HG03558 (cell line): Measurements from ENCODE around the gene MCF2L2.
"Not testable (repeated sequence)": the region's sequence is repeated elsewhere in the genome, so short reads cannot be mapped to it uniquely, and the experiment has no call there.

Experiments used
- ATAC-seq: cut with Tn5 transposase; IDR thresholded peaks from one replicate; pipeline ENCODE4 v1.9.1; 2021; ENCODE audit warnings: moderate number of reproducible peaks; ENCODE audit not compliant: unreplicated experiment; ENCODE audit errors: extremely low read depth

MCF2L2 gene

DNA sequence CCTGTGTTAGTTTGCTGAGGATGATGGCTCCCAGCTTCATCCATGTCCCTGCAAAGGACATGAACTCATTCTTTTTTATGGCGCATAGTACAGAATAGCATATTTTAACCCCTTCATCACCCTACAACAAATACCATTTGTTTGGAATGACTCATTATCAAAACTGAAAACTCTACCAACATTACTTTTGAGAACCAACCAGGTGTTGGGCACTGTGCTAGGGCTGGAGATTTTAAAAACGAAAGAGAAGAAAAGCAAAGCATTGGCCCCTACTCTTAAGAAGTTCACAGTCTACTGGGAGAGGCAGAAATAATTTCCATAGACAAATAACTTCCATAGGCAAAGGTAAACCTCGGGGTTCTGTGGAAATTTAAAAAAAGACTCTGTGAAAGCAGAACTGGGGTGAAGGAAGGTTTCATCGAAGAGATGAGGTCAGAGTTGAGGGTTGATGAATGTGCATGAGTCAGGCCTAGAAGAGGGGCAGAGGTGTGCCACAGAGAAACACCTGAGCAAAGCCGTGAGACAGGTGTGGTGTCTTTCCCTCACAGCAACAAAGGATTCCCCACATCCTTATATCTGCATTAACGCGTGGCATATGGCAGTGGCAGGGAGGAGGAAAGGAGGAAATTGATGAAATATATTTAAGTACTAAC is 51.0 kb downstream of the MCF2L2 start:
- ATAC-seq = no peak

DNA sequence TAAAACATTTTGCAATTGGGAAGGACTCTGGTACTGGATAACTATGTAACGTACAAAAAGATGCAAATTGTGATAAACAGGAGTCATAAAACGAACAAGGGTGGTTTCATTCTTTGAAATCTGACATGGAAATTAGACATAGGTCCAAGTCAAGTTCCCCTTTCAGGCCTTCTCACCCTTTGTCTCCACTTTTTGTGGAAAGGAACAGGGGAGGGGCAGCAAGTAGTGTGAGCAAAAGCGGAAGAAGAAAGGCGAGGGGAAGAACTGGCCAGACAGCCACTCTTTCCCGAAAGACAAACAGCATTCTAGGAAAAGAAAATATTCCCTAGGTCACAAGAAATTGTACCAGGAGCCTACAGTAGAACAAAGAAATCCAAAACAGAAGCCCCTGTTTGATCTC is 52.6 kb downstream of the MCF2L2 start:
- no peak for ATAC-seq

- ATAC-seq = no peak
Observed at GRCh38 chr3:183375337-183375736, 53.1 kb downstream of the MCF2L2 start.

- no peak for ATAC-seq
Observed at GRCh38 chr3:183372911-183373310, 55.5 kb downstream of the MCF2L2 start.

DNA sequence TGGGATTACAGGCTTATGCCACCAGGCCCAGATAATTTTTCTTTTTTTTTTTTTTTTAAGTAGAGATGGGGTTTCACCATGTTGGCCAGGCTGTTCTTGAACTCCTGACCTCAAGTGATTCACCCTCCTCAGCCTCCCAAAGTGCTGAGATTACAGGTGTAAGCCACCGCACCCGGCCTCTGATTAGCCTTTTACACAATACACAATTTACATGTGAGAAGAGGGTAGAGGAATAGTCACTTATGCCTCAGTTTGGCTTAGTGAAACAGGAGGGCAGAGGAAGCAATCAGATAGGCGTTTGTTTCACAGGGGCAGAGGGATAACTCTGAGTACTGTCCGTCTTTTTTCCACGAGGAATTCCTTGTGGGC is 56.8 kb downstream of the MCF2L2 start:
- ATAC-seq = not testable (repeated sequence)

DNA sequence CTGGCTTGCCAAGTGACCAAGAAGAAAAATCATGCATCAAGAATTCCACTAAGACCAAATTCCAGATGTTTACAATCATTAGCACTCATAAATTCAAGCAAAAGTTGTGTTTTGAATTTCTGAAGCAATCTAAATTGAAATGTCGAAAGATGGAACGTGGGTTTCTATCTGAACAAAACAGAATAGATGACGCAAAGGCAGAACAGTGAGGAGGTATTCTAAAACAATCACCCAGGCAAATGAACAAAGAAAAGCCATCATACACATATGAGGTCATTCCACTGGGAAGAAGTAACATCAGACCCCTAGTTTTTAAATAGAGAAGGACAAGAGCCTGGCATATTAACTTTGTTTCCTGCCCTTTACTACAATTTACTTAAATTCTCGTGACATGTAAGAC is 58.0 kb downstream of the MCF2L2 start:
- no peak for ATAC-seq

- ATAC-seq = no peak
Observed at GRCh38 chr3:183369627-183370026, 58.8 kb downstream of the MCF2L2 start.

GRCh38 chr3:183369117-183369516 is 59.3 kb downstream of the MCF2L2 start:
- ATAC-seq = no peak

GRCh38 chr3:183360971-183361624 is 67.3 kb downstream of the MCF2L2 start:
- ATAC-seq = no peak

- ATAC-seq = no peak
Observed at GRCh38 chr3:183359036-183359435, 69.4 kb downstream of the MCF2L2 start.

GRCh38 chr3:183357564-183358079 is 70.8 kb downstream of the MCF2L2 start:
- no peak for ATAC-seq

DNA sequence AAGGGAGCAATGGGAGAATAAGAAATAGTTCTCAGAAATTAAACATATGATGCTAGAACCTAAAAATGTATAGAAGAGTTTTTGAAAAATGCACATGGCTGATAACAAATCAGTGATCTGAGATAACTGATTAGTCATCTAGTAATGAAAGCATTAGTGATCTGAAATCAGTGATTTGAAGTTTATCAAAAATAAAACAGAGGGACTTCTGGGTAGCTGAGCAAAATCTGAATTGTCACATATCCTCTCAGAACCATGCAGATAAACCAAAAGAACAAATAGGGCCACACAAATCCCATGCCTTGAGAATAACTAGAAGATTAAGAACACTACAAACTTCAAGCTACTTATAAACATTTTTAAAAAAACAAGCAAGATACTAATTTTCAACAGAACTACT is 71.5 kb downstream of the MCF2L2 start:
- no peak for ATAC-seq

DNA sequence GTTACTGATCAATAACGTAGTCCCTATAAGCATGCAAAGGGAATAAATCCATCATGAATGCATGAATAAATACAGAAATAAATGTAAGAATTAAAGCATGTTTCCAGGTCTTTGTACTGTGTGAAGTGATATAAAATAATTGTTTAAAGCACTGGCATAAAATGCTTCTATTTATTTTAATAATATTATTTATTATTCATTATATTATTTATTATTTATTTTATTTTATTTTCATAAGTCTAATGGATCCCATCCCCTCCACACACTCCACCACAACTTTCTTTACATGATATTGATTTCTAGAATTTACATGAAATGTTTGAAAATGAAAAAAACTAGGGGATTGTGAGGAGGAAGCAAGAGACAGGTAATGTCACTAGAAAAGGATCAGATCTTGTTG is 73.5 kb downstream of the MCF2L2 start:
- no peak for ATAC-seq

DNA sequence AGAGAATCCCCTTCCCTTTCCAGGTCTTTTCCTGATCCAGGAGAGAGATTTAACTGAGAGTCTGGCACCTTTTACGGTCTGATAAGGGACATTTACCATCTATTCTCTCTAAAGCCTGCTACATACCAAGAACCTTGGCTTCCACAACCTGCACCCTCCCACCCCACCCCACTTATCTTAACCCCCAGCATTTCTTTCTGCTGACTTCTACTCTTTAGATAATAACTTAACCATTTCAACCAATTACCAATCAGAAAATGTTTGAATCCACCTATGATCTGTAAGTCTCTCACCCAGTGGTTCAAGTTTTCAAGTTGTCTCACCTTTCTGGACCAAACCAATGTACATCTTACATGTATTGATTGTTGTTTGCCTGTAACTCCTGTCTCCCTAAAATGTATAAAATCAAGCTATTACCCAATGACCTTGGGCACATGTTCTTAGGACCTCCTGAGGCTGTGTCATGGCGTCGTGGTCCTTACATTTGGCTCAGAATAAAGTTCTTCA is 74.0 kb downstream of the MCF2L2 start:
- ATAC-seq = no peak

- ATAC-seq = no peak
Observed at GRCh38 chr3:183353421-183353820, 75.0 kb downstream of the MCF2L2 start.

DNA sequence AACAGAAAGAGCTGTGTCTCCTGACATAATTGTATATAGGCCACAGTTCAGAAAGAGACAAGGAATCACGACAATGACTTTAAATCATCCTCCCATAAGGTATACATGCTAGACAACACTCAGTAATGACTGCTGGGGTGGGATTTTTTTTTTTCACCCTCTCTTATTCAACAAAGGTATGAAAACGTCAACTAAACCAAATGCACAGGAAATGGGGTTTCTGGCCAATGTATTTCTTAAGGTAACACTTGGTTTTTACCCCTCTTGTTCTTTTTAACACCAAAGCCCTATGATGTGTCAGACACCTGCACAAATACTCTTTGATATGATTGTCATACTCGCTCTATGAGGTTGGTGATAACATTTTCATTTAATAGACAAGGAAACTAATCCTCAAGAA is 78.3 kb downstream of the MCF2L2 start:
- no peak for ATAC-seq

DNA sequence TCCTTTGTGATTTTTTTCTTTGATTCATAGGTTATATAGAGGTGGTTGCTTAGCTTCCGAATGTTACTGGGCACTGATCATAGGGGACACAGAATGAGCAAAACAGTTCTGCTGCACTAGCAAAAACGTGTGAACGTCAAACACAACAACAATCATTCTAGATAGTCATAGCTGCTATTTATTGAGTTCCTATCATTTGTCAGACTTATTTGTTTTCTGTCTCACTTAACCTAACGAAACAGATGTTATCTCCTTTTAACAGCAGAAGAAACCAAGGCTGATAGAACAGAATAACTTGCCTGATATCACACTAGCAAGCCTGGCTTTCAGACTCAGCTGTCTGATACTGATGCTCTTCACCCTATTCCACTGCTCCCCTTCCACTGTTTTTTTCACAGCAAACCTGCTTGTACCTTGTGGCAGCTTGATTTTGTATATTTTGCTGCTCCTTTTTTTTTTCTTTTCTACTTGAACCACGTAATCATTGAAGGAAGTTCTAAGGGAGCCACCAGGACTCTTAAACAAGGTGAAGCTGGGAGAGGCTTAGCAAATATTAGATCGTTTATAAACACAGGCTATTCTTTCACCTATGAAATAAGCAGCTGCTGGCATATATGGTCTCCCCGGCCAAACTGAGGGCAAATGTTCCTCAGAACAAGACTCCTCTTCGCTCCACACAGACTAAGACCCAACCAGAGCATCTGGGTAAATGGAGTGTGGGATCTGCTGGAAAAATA is 78.8 kb downstream of the MCF2L2 start:
- no peak for ATAC-seq

- ATAC-seq = no peak
Observed at GRCh38 chr3:183342824-183343223, 85.6 kb downstream of the MCF2L2 start.

DNA sequence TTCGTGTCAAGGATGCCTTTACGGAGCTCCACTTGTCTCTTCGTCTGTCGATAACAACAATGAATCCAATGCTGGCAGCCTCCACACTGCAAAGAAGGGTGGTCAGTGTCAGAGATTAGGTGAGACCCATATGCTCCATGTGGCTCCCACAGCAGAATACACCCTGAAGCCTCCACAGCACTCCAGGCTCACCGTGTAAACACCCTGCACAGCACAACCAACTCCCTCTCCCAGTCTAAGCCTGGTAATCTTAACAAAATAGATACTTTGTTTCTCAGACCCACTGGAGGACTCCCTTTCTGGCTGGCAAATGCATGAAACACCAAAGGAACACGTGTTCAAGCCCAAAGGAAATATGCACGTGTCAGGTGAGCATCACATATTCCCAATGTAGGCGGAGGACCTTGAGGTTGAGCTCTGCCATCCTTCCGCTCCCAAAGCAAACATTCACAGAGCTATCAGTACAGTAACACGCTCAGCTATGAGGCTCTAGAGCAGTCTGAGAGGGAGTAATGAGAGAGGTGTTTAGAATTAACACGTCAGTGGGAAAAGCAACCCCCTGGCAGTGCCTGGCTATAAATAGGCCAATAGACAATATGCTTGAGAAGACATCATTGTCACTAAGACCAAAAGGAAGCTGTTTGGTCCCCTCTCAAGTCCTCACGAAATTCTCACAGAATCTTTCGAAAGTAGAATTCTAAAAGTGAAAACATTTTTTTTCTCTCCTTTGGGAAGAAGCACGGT is 86.7 kb downstream of the MCF2L2 start:
- ATAC-seq = no peak

DNA sequence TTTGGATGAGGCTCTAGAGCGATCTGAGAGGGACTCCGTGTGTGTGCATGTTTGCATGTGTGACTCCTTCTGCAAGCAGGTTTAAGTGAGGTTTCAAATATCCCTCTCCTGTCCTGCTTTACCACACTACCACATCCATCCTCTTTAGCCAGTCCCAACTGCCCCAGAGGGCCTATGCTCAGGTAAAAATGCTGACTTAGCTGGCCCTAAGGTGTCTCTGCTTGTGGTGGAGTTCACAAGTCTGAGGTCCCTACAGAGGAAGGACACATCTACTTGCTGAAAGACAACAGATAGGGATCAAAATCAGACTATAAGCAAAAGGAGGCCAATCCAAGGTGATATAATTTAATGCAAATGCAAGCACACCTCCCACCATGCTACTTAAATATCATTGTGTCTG is 88.2 kb downstream of the MCF2L2 start:
- no peak for ATAC-seq
